Measurements from ENCODE around the gene ZNF777.
"Not testable (repeated sequence)": the region's sequence is repeated elsewhere in the genome, so short reads cannot be mapped to it uniquely, and the experiment has no call there.

Gene ZNF777

DNA sequence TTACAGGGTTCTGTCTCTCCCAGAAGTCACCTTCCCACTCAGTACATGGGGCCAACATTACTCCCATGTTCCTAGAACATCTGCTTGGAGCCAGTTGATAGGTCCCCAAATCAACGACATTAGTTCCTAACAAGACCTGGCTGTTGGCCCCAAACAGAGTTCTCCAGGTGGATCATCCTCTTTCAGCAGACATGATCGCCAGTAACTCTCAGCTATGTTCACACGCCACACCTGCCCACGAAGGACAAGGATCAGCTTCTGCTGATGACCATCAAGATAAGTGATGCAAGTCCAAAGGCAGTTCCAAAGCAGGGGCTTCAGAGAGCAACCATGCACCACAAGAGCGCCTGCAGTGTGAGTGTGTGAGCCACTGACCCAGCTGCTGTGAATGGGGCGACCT is 11.0 kb downstream of the ZNF777 start:
- no peak for DNase-seq

DNA sequence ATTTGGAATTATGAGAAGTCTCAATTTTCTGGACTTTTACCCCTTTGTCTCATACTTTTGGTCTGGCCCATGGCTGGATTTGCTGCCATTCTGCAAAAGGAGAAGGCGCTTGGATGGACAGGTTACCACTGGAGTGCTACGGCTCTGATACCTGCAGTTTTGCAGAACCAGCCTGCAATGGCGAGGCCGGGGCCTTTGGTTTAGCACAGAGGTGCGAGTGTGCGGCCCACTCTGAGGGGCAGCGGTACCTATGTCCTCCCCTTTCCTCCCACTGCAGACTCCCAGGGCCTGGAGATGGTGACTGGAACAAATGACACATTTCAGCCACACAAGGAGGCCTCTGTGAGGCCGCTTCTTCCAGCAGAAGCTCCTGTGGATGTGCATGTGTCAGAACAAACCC is 11.9 kb downstream of the ZNF777 start:
- DNase-seq: no peak

DNA sequence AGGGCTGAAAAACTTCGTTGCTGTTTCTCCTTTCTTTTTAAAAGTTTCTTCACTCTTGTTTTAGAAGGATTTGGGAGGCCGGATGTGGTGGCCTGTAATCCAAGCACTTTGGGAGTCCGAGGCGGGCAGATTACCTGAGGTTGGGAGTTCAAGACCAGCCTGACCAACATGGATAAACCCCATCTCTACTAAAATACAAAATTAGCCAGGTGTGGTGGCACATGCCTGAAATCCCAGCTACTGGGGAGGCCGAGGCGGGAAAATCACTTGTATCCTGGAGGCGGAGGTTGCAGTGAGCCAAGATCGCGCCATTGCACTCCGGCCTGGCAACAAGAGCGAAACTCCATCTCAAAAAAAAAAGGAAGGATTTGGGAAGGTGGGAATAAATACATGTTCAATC is 14.8 kb downstream of the ZNF777 start:
- not testable (repeated sequence) for DNase-seq

DNA sequence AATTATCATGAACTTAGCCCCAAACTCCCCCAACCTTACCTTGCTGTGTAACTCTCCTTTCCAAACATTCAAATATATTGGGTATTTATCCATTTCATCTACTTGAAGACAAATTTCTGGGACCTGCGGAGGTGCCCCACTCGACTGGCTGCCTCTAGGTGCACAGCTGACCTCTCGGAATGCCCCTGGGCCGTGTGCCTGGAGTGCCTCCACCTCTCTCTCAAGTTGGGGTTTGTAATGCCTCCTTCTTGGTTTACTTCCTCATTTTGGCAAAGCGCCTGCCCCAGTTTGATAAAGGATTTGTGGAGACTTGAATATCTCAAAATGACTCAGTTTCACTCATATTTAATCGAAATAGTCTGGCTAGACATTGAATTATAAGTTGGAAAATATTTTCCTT is 16.6 kb downstream of the ZNF777 start:
- DNase-seq: no peak

DNA sequence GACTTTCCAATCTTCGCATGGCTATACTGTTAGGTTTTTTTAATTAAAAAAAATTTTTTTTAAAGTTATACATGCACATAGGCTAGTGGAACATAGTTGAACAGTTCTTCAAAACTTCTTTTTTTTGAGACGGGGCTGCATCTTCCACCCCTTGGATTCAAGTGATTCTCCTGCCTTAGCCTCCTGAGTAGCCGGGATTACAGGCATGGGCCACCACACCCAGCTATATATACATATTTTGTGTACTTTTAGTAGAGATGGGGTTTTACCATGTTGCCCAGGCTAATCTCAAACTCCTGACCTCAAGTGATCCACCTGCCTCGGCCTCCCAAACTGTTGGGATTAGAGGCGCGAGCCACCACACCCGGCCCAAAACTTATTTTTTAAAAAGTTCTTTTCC is 17.3 kb downstream of the ZNF777 start:
- no peak for DNase-seq

DNA sequence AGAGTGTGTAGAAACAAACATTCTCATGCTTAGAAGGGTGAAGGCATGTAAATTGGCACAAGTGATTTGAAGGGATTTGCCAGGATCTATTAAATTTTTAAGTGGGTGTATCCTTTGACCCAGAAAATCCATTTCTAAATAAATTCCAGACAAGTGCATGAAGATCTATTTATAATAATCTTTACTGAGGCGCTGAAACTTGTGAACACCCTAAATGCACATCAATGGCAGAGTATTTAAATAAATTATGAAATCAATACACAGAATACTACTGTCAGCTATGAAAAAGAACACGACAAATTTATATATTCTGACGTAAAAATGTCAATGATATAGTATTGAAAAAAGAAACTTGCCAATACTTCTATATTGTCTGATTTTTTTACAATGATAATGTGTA is 17.9 kb downstream of the ZNF777 start:
- DNase-seq: no peak

DNA sequence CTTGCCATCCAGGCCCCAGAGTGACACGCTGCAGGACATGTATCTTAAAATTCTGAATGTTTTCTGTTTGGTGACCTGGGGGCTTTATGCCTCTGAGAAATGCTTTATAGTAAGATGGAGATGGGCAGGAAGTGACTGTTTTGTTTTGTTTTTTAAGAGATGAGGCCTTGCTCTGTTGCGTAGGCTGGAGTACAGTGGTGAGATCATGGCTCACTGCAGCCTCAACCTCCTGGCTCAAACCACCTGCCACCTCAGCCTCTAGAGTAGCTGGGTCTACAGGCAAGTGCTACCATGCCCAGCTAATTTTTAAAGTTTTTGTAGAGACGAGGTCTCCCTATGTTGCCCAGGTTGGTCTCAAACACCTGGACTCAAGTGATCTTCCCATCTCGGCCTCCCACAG is 20.6 kb downstream of the ZNF777 start:
- no peak for DNase-seq

DNA sequence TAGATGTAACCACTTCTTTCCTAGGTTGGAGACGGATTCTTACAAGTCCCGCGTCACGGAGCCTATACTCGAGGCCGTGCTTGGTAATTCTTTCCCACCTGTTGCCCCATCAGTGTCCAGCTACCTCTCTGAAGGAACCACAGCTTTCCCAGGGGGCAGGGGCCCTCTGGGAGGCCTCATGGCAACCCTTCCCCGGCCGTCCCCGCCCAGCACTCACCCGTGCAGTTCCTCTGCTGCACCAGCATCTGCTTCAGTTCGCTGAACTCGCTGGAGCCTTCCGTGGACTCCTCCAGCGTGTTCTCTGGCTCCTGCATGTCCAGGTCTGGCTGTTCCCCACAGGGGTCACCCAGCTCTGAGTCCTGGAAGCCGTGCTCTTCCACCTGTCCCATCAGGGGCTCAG is 24.5 kb downstream of the ZNF777 start:
- no peak for DNase-seq

DNA sequence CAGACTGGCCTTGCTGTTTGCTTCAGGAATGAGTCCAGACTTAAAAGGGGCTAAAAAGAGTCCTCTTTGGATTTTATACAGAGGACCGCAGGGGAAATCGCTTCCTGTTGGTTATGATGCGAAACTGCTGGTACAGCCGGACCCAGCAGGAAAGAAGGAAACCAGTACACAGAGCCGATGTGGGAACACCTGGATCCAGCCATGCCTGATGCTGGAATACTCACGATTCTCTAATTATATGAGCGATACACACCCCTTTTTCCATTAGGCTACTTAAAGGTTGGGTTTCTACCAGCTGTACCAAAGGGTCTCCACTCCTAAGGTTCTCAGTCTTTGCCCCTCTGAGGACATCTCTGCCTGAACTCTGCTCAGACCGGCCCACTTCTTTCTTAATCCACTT is 27.7 kb downstream of the ZNF777 start:
- DNase-seq: no peak

DNA sequence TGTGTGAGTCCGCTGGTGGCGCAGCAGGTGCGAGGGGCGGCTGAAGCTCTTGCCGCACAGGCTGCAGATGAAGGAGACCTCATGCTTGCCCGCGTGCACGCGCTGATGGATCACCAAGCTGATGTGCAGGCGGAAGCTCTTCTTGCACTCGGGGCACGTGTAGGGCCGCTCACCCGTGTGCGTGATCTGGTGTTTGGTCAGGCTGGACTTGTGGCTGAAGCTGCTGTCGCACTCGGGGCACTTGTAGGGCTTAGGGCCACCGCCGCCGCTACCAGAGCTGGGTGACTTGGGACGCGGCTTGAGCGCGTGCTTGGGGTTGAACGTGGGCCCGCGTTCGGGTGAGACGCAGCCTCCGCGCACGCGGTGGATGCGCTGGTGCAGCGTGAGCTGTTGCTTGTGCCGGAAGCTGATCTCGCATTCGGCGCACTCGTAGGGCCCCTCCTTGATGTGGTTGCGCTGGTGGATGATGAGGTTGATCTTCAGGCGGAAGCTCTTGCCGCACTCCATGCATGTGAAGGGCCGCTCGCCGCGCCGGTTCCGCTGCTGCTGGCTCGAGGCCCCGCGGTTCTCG is 28.7 kb downstream of the ZNF777 start:
- DNase-seq: no peak

DNA sequence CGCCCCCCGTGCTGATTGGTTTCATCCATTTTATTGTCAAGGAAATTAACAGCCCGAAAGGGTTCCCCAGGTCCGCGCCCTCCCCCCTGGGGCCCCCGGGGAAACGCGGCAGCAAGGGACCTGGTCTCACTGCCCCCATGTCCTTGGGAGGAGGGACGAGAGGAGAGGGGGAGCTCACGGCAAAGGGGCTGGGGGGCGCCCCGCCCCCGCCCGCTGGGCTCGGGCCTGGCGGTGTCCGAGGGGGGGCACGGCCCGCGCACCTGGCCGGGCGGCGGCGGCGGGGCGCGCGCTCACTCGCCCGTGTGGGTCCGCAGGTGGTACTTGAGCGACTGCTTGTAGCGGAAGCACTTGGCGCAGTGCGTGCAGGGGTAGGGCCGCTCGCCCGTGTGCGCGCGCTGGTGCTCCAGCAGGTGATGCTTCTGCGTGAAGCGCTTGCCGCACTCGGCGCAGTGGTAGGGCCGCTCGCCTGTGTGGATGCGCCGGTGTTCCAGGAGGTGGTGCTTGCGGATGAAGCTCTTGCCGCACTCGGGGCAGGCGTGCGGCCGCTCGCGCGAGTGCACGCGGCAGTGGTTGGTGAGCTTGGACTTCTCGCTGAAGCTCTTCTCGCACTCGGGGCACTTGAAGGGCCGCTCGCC is 29.3 kb downstream of the ZNF777 start:
- no peak for DNase-seq

DNA sequence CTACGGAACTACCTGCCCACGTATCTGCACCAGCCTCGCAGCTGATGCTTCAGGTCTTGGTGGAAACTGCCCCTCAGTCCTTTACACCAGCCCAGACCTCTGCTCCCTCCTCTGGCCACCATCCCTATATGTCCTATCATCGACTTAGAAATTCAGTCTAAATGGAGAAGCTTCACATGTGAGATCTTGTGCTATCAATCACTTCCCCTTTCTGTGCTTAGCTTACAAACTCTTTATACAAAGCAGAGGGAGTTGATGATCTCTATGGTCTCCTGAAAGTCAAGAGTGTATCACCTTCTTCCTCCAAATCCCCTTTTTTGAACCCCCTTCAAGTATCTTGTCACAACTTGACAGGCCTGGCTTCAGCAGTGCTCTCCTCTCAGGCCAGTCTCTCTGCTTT is 30.7 kb downstream of the ZNF777 start:
- DNase-seq: no peak

DNA sequence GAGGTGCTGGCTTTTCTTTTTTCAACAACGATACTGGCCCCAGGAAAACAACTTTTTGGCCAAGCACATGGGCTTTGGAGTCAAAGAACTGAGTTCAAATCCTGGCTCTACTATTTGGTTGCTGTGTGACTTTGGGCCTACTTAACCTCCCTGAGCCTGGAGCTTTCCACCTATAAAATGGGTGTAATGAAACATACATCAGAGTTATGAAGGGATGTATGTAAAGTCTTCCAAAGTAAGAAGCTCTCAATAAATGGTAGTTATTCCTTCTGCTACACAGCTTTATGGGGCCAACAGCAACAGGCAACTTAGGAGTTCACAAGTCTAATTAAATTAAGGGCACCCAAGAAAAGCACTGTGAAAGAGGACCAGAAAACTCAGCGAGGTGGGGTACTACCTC is 33.0 kb downstream of the ZNF777 start:
- no peak for DNase-seq

DNA sequence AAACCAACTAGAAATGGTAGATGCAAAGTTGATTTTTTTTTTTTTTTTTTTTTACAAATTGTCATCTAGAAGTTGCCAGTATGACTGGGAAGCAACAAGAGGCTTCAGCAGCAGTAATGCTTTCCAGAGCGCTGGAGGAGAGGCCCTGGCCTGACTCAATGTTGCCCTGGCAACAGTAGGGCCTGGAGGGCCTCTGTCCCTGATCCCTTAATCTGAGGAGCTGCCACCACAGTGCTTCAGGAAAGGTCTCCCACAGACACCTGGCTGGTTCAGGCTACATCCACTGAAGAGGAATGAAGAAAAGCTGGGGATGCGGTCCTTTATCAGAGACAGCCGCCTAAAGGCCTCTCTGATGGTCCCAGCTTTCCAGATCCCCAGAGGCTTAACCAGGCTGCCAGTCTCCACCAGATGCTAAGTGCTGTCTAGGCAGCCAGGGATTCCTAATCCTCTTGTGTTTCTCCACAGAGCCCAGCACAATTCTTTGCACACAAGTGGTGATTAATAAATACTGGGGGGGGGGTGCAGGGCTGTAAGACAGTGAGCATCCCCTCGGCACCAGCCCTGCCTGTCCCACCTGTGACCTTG is 33.7 kb downstream of the ZNF777 start:
- no peak for DNase-seq

DNA sequence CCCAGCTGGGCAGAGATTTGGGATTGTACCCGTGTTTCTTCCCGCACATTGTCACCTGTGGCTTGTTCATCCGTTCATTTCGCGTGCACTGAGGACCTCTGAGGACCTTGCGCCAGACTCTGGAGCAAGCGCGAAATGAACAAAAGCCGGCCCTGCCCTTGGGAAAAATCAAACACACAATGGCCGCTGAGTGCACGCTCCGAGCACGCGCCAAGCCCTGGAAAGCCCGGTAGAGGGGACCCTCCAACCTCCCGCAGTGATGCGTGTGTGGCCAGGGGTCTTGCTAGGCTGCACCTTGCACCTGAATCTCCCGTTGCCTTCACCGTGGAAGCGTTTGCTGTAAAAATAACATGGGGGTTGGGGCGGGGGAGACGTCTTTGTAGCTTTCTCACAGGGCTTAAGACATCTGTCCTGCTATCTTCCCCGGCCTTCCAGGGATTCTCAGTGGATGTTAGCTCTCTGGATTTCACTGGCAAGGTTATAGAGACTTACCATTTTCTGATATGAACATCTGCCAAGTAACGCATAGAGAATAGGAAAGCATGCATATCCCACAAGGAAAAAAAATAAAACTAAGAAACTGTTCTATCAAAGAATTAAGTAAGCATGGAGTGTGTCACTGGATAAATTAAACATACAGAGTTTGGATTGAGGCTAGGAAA is 37.3 kb downstream of the ZNF777 start:
- no peak for DNase-seq

DNA sequence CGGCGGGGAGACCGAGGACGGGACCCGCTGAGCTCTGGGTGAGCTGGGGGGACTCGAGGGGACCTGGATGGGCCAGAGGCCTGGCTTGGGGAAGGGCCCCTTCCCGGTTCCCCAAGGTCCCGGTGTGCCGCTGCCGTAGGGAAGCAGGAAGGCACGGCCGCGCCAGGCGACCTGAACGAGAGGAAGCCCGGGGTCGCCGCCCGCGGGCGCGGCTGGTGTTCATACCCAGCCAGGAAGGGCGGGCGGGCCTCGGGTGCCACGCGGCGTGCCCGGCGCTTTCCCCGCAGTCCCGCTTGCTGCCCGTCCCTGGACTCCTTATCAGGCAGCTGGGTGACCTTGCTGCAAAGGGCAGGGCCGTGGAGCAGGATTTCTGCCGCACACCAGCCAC is 38.0 kb downstream of the ZNF777 start:
- DNase-seq: no peak

DNA sequence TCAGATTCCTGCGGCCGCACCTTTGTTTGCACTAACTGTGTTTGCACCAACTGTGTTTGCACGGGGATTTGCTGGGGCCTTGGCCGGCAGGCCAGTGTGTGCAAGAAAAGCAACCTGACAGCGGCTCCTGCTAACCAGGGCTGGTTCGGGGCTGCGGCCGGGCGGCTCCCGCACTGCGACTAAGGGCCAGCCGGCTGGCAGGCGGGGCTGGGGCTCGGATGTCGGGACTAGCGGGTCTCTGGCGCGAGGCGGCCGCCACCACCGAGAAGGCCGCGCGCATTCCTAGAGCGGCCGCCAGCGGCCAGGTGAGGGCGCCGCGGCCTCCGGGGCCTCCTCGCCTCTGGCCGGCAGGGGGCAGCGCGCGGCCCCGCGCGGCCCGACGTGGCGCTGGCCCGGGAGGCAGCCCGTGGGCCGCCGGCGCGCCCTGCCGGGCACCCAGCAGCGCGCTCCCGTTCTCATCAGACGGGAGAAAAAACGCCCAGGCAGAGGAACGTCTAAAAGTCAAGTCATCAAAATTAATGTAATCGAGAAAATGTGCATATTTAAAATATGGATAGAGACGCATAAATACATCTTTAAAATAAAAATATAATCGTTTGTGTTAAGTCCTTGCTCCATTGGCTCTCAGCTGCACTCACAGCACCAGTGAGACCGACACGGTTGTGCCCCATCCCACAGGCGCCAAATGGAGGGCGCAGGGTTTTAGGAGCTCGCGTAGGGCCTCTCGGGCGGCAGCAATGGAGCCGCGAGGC is 38.5 kb downstream of the ZNF777 start:
- DNase-seq: peak in 1 of 2 donors; percentile 49

DNA sequence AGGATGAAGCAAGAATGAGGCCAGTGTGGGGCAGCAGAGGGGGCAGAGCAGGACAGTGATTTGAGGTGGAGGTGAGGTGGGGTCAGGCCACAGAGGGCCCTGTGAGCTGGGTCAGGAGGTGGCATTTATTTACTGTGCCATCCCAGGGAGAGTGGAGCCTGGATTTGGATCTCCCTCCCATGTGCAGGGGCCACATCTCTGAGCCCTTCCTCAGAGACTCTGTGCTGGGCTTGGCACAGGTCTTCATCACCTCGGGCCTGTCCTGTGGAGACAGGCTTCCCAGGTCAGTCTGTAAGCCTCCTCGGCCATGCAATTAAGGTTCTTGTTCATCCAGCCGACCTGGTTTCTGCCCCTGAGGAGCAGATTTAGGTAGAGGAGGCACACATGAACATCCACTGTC is 40.9 kb downstream of the ZNF777 start:
- no peak for DNase-seq

DNA sequence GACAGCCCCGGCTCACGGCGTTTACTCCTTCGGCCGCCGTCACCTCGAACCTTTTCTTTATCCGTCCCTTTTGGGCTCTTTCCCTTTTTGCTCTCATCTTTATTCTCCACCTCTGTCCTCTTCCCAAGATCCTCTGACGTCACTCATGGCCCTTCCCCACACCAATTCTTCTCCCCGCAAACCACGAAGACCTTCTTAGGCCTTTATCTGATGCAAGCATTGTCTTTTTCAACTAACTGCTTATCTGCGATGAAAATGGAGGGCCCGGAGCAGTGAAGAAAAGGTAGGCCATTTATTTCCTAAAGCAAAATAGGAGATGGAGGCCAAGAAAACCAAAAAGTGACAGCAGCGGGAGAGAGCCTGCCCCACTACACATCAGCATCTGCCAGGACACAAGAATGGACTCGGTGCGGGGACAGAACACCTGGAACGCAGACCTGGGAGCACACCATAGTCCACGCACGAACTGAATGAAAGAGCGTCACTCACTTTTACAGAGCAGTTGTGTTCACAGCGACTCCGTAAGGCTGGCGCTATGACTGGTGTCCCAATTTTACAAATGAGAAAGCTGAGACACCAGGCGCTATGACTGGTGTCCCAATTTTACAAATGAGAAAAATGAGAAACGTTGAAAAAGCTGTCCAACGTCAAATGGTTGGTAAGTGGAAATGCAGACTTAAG is 45.3 kb downstream of the ZNF777 start:
- DNase-seq: no peak

DNA sequence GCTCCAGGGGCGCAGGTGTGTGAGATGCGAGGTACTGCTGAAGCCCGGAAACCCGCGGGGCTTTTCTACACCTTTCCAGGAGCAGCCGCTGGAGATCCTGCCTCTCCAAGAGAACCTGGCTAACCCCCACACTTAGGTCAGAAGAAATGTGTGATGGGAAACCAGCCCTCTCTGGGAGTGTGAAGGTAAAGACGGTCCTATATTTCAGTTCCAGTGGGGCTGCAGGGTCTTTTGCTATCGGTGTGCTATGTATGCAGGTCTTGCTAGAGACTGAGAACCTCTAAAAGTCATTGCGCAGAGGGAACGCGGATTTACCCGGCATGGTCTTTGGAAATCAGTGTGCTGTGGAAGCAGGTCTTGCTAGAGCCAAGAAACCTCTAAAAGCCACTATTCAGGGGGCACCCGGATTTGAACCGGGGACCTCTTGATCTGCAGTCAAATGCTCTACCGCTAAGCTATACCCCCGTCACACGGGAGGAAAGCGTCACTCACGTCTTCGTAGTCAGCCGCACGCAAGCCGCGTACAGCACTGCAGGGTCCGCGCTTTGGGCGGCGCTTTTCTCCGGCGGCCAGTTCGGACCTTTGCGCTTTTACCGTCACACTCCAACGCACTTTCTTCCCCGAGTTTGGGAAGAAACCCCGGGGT is 46.0 kb downstream of the ZNF777 start:
- DNase-seq: no peak

DNA sequence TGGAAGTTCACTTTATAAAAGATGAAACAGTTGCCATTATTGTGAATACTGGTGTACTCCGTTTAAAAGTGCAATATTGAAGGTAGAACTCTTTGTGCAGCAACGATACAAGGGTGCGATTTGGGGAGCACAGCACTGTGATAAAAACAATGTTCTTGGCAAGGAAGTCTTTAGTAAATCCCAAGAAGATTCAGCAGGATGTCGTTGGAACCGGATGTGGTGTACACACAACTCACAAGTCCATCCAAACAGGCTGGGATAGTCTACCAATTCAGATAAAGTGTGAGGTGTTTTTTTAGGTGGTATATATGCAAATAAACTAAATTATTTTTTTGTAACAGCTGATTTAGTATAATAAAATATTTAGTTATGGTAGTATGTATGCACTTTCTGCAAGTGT is 46.7 kb downstream of the ZNF777 start:
- DNase-seq: no peak

DNA sequence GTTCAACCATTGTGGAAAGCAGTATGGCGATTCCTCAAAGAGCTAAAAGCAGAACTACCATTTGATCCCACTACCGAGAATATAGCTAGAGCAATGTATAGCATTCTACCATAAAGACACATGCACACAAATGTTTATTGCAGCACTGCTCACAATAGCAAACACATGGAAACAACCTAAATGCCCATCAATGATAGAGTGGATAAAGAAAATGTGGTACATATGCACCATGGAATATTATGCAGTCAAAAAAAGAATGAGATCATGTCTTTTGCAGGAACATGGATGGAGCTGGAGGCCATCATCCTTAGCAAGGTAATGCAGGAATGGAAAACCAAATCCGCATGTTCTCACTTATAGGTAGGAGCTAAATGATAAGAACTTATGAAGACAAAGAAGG is 47.8 kb downstream of the ZNF777 start:
- DNase-seq: not testable (repeated sequence)
